DMS153 (cell line): ENCODE measurements around the gene PROSER2.
"Not testable (repeated sequence)": the region's sequence is repeated elsewhere in the genome, so short reads cannot be mapped to it uniquely, and the experiment has no call there.

ENCODE experiments used
- DNase-seq: peaks from one replicate; lab custom pipeline; 2025; lab: John Stamatoyannopoulos, UW

PROSER2 gene

GRCh38 chr10:11835704-11836103, 12.5 kb downstream of the PROSER2 start:
- no peak for DNase-seq

- no peak for DNase-seq
Measured at GRCh38 chr10:11837372-11838161, 14.4 kb downstream of the PROSER2 start.

GRCh38 chr10:11838298-11838852, 15.2 kb downstream of the PROSER2 start:
- no peak for DNase-seq

- no peak for DNase-seq
Measured at GRCh38 chr10:11841375-11841774, 18.2 kb downstream of the PROSER2 start.

GRCh38 chr10:11842411-11842810, 19.3 kb downstream of the PROSER2 start:
- DNase-seq, result no peak

- no peak for DNase-seq
Measured at GRCh38 chr10:11845113-11845512, 22.0 kb downstream of the PROSER2 start.

GRCh38 chr10:11846542-11846941, 23.4 kb downstream of the PROSER2 start:
- DNase-seq, result no peak

- DNase-seq, result no peak
Measured at GRCh38 chr10:11849277-11849676, 26.1 kb downstream of the PROSER2 start.

GRCh38 chr10:11849911-11850310, 26.8 kb downstream of the PROSER2 start:
- DNase-seq, result no peak

- no peak for DNase-seq
Measured at GRCh38 chr10:11851910-11852309, 28.8 kb downstream of the PROSER2 start.

GRCh38 chr10:11852637-11853036, 29.5 kb downstream of the PROSER2 start:
- not testable (repeated sequence) for DNase-seq

- no peak for DNase-seq
Measured at GRCh38 chr10:11853468-11853867, 30.3 kb downstream of the PROSER2 start.

GRCh38 chr10:11854301-11854700, 31.1 kb downstream of the PROSER2 start:
- DNase-seq, result no peak

GRCh38 chr10:11856089-11856488, 32.9 kb downstream of the PROSER2 start:
- no peak for DNase-seq

- no peak for DNase-seq
Measured at GRCh38 chr10:11856678-11857077, 33.5 kb downstream of the PROSER2 start.

- no peak for DNase-seq
Measured at GRCh38 chr10:11858093-11858492, 34.9 kb downstream of the PROSER2 start.

GRCh38 chr10:11861341-11861740, 38.2 kb downstream of the PROSER2 start:
- no peak for DNase-seq

- no peak for DNase-seq
Measured at GRCh38 chr10:11861811-11862428, 38.8 kb downstream of the PROSER2 start.

- DNase-seq, result no peak
Measured at GRCh38 chr10:11863353-11864109, 40.4 kb downstream of the PROSER2 start.

GRCh38 chr10:11864727-11865126, 41.6 kb downstream of the PROSER2 start:
- no peak for DNase-seq

GRCh38 chr10:11865561-11865960, 42.4 kb downstream of the PROSER2 start:
- DNase-seq, result no peak

GRCh38 chr10:11866199-11866925, 43.2 kb downstream of the PROSER2 start:
- no peak for DNase-seq
